ENCODE results near the gene PIK3R2. TPM values are rescaled to one million over a fixed set of nuclear protein-coding genes. Genes with fewer than 3 reads are reported as not detected.

Gene PIK3R2
- total and polyA plus RNA-seq, 2 of the 13 experiments (the other 11 are each of a cell fraction or from before 2014, with no cell fraction given), result 18.6 to 25.3 TPM

- TF ChIP-seq SPEN (CRISPR knock-in tag; IDR thresholded peaks at IDR 0.05; ENCODE audit: low read depth), result no peak
- TF ChIP-seq ZNF17 (CRISPR knock-in tag; IDR thresholded peaks at IDR 0.05), result no peak
- TF ChIP-seq HMG20A (CRISPR knock-in tag; IDR thresholded peaks at IDR 0.05; ENCODE audit: borderline replicate concordance), result no peak
- no peak for TF ChIP-seq HOXA7 (CRISPR knock-in tag; IDR thresholded peaks at IDR 0.05)
- TF ChIP-seq ZNF367 (CRISPR knock-in tag; IDR thresholded peaks at IDR 0.05; ENCODE audit: borderline replicate concordance), result no peak
- no peak for TF ChIP-seq ARNTL (CRISPR knock-in tag; IDR thresholded peaks at IDR 0.05)
- no peak for TF ChIP-seq TOPORS (CRISPR knock-in tag; IDR thresholded peaks at IDR 0.05)
- TF ChIP-seq ZNF790 (CRISPR knock-in tag; IDR thresholded peaks at IDR 0.05; ENCODE audit: borderline replicate concordance), result no peak
- no peak for TF ChIP-seq MAZ (IDR thresholded peaks at IDR 0.05; ENCODE audit: borderline replicate concordance, low read depth, low read length)
- TF ChIP-seq MAZ (CRISPR knock-in tag; IDR thresholded peaks at IDR 0.05; ENCODE audit: low read depth), result peak; percentile 8; the same call in 1 of the 2 replicates
- TF ChIP-seq ZNF691 (CRISPR knock-in tag; IDR thresholded peaks at IDR 0.05; ENCODE audit: borderline replicate concordance, low read depth), result no peak
- TF ChIP-seq MEIS2 (CRISPR knock-in tag; IDR thresholded peaks at IDR 0.05), result 0 out of 2 replicates have a peak, but pooled peaks have one; percentile 38
- TF ChIP-seq NFYC (CRISPR knock-in tag; IDR thresholded peaks at IDR 0.05), result no peak
- TF ChIP-seq ZNF230 (CRISPR knock-in tag; IDR thresholded peaks at IDR 0.05), result no peak
- no peak for TF ChIP-seq NR2F2 (IDR thresholded peaks at IDR 0.05; ENCODE audit: borderline replicate concordance, low read depth)
- TF ChIP-seq NFE2L1 (CRISPR knock-in tag; IDR thresholded peaks at IDR 0.05; ENCODE audit: borderline replicate concordance), result no peak
- peak; percentile 35; the same call in 1 of the 2 replicates for TF ChIP-seq ZNF616 (CRISPR knock-in tag; IDR thresholded peaks at IDR 0.05; ENCODE audit: low read depth)
- 0 out of 2 replicates have a peak, but pooled peaks have one; percentile 62 for TF ChIP-seq HOXA5 (CRISPR knock-in tag; IDR thresholded peaks at IDR 0.05)
- TF ChIP-seq ISX (CRISPR knock-in tag; conservative IDR thresholded peaks at IDR 0.05), result no peak
- TF ChIP-seq MTA3 (CRISPR knock-in tag; IDR thresholded peaks at IDR 0.05), result no peak
- no peak for TF ChIP-seq SRSF4 (IDR thresholded peaks at IDR 0.05; ENCODE audit: low read depth, low read length, poor library complexity, severe bottlenecking)
- TF ChIP-seq ZNF607 (CRISPR knock-in tag; IDR thresholded peaks at IDR 0.05; ENCODE audit: borderline replicate concordance), result 0 out of 2 replicates have a peak, but pooled peaks have one; percentile 69
- no peak for TF ChIP-seq SETDB1 (CRISPR knock-in tag; IDR thresholded peaks at IDR 0.05; ENCODE audit: borderline replicate concordance)
- TF ChIP-seq GRHL1 (CRISPR knock-in tag; conservative IDR thresholded peaks at IDR 0.05), result no peak
- no peak for TF ChIP-seq NFE2L2 (IDR thresholded peaks at IDR 0.05; ENCODE audit: low read length)
- peak; percentile 31; the same call in 1 of the 2 replicates for TF ChIP-seq SRY (CRISPR knock-in tag; IDR thresholded peaks at IDR 0.05)
- TF ChIP-seq ZNF792 (CRISPR knock-in tag; IDR thresholded peaks at IDR 0.05), result 0 out of 2 replicates have a peak, but pooled peaks have one; percentile 10
- no peak for TF ChIP-seq ZEB1 (IDR thresholded peaks at IDR 0.05; ENCODE audit: insufficient replicate concordance, low read depth)
- TF ChIP-seq ATRX (CRISPR knock-in tag; IDR thresholded peaks at IDR 0.05; ENCODE audit: borderline replicate concordance), result no peak
- no peak; the same call in 1 of the 2 replicates for TF ChIP-seq ZFP90 (CRISPR knock-in tag; IDR thresholded peaks at IDR 0.05; ENCODE audit: borderline replicate concordance)
These were observed 43.0 kb upstream of the PIK3R2 start (continued) for GRCh38 chr19:18109733-18110608.
